ENCODE data around the gene JMJD6. TPM values are rescaled to one million over a fixed set of nuclear protein-coding genes. Genes with fewer than 3 reads are reported as not detected.
A peak's percentile ranks its signal among the peaks of the same experiment; 100 is the strongest.

The JMJD6 gene
- total RNA-seq, 1 experiment from 2014 or later, result 47.6 TPM

- DNase-seq (ENCODE audit: low read depth, low spot score), result no peak
- ATAC-seq, result peak; percentile 14
- no peaks in the 10 kb centered on the region for H3K9me3 ChIP-seq (ENCODE audit: control insufficient read depth in 1 of 2, insufficient read depth in 1 of 2, low read depth in 1 of 2, low read length in 2 of 2)
- peaks cover 34 to 48% of the 10 kb centered on the region in 2 experiments for H3K36me3 ChIP-seq (ENCODE audit: control insufficient read depth in 1 of 2, insufficient read depth in 2 of 2, low read length in 2 of 2)
- intact Hi-C loops (cut with micrococcal nuclease), result no loop called here
- no peaks in the 10 kb centered on the region for H3K9me2 ChIP-seq (ENCODE audit: insufficient read depth)
- H3K4me2 ChIP-seq (ENCODE audit: low read length), result peak overlapping the region; percentile 83
- H3K9ac ChIP-seq (ENCODE audit: low read length), result peak overlapping the region; percentile 97
- H3K27ac ChIP-seq (ENCODE audit: low read depth, low read length), result peak overlapping the region; percentile 92
- TF ChIP-seq TCF7L2 (IDR thresholded peaks at IDR 0.05; ENCODE audit: borderline replicate concordance, extremely low read depth, insufficient read depth, insufficient read length) (peak; percentile 58), ELF1 (IDR thresholded peaks at IDR 0.05; ENCODE audit: borderline replicate concordance, low read depth) (no peak), SP1 (IDR thresholded peaks at IDR 0.05; ENCODE audit: low read depth) (no peak), EGR1 (IDR thresholded peaks at IDR 0.05; ENCODE audit: low read depth) (peak; percentile 68; the same call in 1 of the 2 replicates), EZH2 (IDR thresholded peaks at IDR 0.05) (no peak), SIN3A (IDR thresholded peaks at IDR 0.05; ENCODE audit: low read depth) (peak; percentile 32; the same call in 1 of the 2 replicates), YY1 (IDR thresholded peaks at IDR 0.05; ENCODE audit: extremely low read depth, insufficient replicate concordance, low read depth, low read length) (peak; percentile 98), POLR2AphosphoS5 (IDR thresholded peaks at IDR 0.05; ENCODE audit: low read depth, low read length) (peak; percentile 62), JUND (IDR thresholded peaks at IDR 0.05) (peak; percentile 8; the same call in 1 of the 2 replicates)
- H2AFZ ChIP-seq (ENCODE audit: low read depth, low read length, poor library complexity, severe bottlenecking), result no peak overlapping the region
- POLR2A ChIA-PET, result interaction anchor here (1.7 to 3.7 kb wide), 4 partner anchors 9 to 51 kb away, joined by 6 to 27 read pairs (median 7); partner anchors contain the start of genes JMJD6 and METTL23
- H3K79me2 ChIP-seq (ENCODE audit: insufficient read depth, low read length), result peaks cover 55% of the 10 kb centered on the region
- no TSS peak for BruUV-seq (replicated peaks)
- peaks cover 16 to 34% of the 10 kb centered on the region in 2 experiments for H3K4me1 ChIP-seq (ENCODE audit: control insufficient read depth in 1 of 2, insufficient read depth in 2 of 2, low read length in 2 of 2)
- RAD21 ChIA-PET (ENCODE audit: low non-redundant PET in 1 of 2, low total read pairs in 2 of 2, uncharacterized antibody in 2 of 2, unreplicated experiment in 2 of 2), result no interaction called here
- no peaks in the 10 kb centered on the region for H3K27me3 ChIP-seq (ENCODE audit: insufficient read depth, low read length)
- H3K4me3 ChIP-seq (replicated peaks in 1 of 2; ENCODE audit: low read depth in 1 of 2, low read length in 2 of 2), result peak overlapping the region; percentile 71 to 91
- H4K20me1 ChIP-seq (ENCODE audit: insufficient read depth), result peaks cover 39% of the 10 kb centered on the region
- CTCF ChIA-PET, result interaction anchor here (1.6 to 1.7 kb wide), 2 partner anchors 9 kb away, joined by 5 to 6 read pairs; no protein-coding TSS in a partner anchor
Measured at GRCh38 chr17:76736349-76737081, 10.1 kb upstream of the JMJD6 start.
